ENCODE measurements around the gene ARL16. TPM values are rescaled to one million over a fixed set of nuclear protein-coding genes. Genes with fewer than 3 reads are reported as not detected.

ARL16 gene
- polyA plus RNA-seq, 1 experiment = 70.8 TPM

- DNase-seq (ENCODE audit: low read depth) = no peak
- ChIA-PET POLR2A (no interaction called here), CTCF (interaction anchor here (0.7 kb wide), 1 partner anchor 15 kb away, joined by 3 read pairs; no protein-coding TSS in a partner anchor)
- Histone ChIP-seq H3K4me3 (ENCODE audit: low read depth, low read length) (no peak overlapping the region), H3K36me3 (ENCODE audit: control insufficient read depth, insufficient read depth, low read length) (peaks cover 53% of the 10 kb centered on the region), H3K27me3 (ENCODE audit: control insufficient read depth, insufficient read depth, low read length) (no peaks in the 10 kb centered on the region)
- TF ChIP-seq CTCF (IDR thresholded peaks at IDR 0.05; ENCODE audit: insufficient read depth, low read depth, low read length) = no peak
Observed at GRCh38 chr17:81696218-81696941, 12.8 kb upstream of the ARL16 start.

DNA sequence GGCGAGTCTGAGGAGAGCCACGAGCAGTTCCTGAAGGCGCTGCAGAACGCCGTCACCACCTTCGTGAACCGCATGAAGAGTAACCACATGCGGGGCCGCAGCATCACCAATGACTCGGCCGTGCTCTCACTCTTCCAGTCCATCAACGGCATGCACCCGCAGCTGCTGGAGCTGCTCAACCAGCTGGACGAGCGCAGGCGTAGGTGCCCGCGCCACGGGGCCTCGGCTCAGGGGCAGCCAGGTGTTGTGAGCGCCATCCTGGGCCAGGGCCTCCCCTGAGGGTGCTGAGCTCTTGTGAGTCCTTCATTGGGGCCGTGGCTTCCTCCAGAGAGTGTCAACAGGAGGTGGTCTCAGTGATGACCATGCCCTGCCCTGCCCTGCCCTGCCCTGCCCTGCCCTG, 12.2 kb upstream of the ARL16 start:
- Histone ChIP-seq H3K36me3 (ENCODE audit: control insufficient read depth, insufficient read depth, low read length) (peaks cover 51% of the 10 kb centered on the region), H3K4me3 (ENCODE audit: low read depth, low read length) (no peak overlapping the region), H3K27me3 (ENCODE audit: control insufficient read depth, insufficient read depth, low read length) (no peaks in the 10 kb centered on the region)
- ChIA-PET POLR2A (no interaction called here), CTCF (interaction anchor here (0.7 kb wide), 1 partner anchor 16 kb away, joined by 3 read pairs; no protein-coding TSS in a partner anchor)
- TF ChIP-seq CTCF (IDR thresholded peaks at IDR 0.05; ENCODE audit: insufficient read depth, low read depth, low read length) = no peak
- no peak for DNase-seq (ENCODE audit: low read depth)

- no peak for TF ChIP-seq CTCF (IDR thresholded peaks at IDR 0.05; ENCODE audit: insufficient read depth, low read depth, low read length)
- no peak for DNase-seq (ENCODE audit: low read depth)
- Histone ChIP-seq H3K36me3 (ENCODE audit: control insufficient read depth, insufficient read depth, low read length) (peaks cover 54% of the 10 kb centered on the region), H3K4me3 (ENCODE audit: low read depth, low read length) (no peak overlapping the region), H3K27me3 (ENCODE audit: control insufficient read depth, insufficient read depth, low read length) (no peaks in the 10 kb centered on the region)
- ChIA-PET POLR2A (no interaction called here), CTCF (no interaction called here)
Observed at GRCh38 chr17:81695211-81695610, 11.6 kb upstream of the ARL16 start.

GRCh38 chr17:81694810-81695209, 11.2 kb upstream of the ARL16 start:
- CTCF ChIA-PET = interaction anchor here (1.4 kb wide), 1 partner anchor 11 kb away, joined by 3 read pairs; the partner anchor contains the start of genes ARL16 and HGS
- Histone ChIP-seq H3K36me3 (ENCODE audit: control insufficient read depth, insufficient read depth, low read length) (peaks cover 56% of the 10 kb centered on the region), H3K4me3 (ENCODE audit: low read depth, low read length) (no peak overlapping the region), H3K27me3 (ENCODE audit: control insufficient read depth, insufficient read depth, low read length) (no peaks in the 10 kb centered on the region)
- DNase-seq (ENCODE audit: low read depth) = no peak
- POLR2A ChIA-PET = no interaction called here
- TF ChIP-seq CTCF (IDR thresholded peaks at IDR 0.05; ENCODE audit: insufficient read depth, low read depth, low read length) = no peak

GRCh38 chr17:81693509-81694210, 10.1 kb upstream of the ARL16 start:
- H3K36me3 ChIP-seq (ENCODE audit: control insufficient read depth, insufficient read depth, low read length) = peaks cover 68% of the 10 kb centered on the region
- H3K27me3 ChIP-seq (ENCODE audit: control insufficient read depth, insufficient read depth, low read length) = no peaks in the 10 kb centered on the region
- H3K4me3 ChIP-seq (ENCODE audit: low read depth, low read length) = no peak overlapping the region
- POLR2A ChIA-PET = no interaction called here
- TF ChIP-seq CTCF (IDR thresholded peaks at IDR 0.05; ENCODE audit: insufficient read depth, low read depth, low read length) = no peak
- DNase-seq (ENCODE audit: low read depth) = no peak
- CTCF ChIA-PET = interaction anchor here (1.4 kb wide), 1 partner anchor 10 kb away, joined by 3 read pairs; the partner anchor contains the start of genes ARL16 and HGS

Data from BJ (cell line).